Bone marrow (tissue), 2 donors: ENCODE data around the gene RPS19BP1.

Experiments
- DNase-seq, 2 donors: peaks; one replicate each; lab custom pipeline; 2025; lab: John Stamatoyannopoulos, UW

Gene RPS19BP1

DNA sequence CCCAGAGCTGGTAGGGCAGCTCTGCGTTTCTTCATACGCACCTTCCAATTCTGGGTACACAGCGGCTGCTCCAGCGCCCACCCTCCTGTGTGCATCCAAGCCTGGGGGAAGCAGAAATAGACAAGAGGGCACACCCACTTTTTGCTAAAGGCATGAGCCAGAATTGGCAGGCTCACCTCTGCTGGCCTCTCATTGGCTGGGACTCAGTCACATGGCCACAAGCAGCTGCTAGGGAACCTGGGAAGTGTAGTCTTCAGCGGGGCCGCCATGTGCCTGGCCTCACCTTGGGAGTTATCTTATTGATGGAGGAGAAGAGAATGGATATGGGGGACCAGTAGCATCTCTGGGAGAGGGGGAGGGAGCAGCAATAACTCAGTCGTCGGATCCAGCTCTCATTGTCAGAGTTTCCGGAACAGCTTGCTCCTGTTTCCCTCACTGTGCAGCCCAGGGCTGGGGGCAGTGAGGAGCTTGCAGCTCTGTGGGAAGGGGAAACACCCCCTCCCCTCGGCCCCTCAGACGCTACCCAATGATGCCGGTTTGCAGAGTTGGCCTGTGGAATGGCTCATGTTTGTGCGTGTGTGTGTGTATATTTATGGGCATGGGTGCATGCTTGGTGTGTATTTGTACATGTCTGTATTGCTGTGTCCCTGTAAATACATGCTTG lies 42.3 kb downstream of the RPS19BP1 start:
- DNase-seq, result peak in 1 of 2 donors; percentile 13

DNA sequence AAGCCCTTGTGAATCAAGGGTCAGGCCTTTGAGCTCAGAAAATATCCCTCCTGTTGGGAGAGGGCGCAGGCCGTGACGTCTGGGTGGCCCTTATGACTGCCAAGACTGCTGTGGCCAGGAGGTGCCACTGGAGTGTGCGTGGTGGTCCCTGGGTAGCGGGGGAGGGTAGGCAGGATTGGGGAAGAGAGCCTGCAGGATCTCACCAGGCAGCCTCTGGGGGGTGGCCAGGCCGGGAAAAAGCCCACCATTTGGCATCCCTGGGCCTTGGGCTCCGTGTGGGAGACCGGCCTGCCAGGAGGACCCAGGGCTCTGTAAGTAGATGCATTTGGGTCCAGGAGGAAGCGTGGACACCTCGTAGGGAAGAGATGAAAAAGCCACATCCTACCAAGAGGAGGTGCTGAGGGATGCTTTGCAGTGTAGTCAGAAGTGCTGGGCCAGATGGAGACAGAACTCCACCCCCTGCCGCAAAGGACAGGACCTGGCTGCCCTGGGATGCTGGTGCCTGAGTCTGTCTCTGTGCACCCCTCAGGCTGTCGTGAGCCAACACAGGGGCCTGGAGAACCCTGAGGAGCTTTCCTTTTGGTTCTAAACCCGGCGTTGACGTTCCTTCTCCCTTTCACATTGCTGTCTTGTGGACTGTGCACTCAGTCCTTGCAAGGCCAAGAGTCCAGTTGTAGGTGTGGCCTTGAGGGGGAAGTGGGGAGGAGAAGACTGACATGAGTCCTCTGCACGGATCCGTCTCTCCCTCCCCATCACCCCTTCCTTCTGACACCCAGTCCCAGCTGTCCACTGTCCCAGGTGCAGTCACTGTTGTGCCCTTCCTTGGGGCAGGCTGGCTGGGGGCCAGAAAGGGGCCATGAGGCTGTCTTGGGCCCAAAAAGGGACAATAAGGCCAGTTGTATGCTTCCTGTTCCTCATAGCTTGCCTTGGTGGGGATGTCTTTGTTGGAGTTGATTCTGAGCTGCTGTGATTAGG lies 43.2 kb downstream of the RPS19BP1 start:
- no peak for DNase-seq

DNA sequence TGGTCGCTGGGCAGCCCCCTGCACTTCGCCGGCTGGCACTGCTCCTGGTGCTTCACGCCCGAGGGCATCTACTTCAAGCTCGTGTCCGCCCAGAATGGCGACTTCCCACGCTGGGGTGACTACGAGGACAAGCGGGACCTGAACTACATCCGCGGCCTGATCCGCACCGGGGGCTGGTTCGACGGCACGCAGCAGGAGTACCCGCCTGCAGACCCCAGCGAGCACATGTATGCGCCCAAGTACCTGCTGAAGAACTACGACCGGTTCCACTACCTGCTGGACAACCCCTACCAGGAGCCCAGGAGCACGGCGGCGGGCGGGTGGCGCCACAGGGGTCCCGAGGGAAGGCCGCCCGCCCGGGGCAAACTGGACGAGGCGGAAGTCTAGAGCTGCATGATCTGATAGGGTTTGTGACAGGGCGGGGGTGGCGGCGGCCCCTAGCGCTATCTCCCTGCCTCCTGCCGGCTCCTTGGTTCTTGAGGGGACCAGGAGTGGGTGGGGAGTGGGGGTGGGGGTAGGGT lies 43.9 kb downstream of the RPS19BP1 start:
- DNase-seq, result no peak

DNA sequence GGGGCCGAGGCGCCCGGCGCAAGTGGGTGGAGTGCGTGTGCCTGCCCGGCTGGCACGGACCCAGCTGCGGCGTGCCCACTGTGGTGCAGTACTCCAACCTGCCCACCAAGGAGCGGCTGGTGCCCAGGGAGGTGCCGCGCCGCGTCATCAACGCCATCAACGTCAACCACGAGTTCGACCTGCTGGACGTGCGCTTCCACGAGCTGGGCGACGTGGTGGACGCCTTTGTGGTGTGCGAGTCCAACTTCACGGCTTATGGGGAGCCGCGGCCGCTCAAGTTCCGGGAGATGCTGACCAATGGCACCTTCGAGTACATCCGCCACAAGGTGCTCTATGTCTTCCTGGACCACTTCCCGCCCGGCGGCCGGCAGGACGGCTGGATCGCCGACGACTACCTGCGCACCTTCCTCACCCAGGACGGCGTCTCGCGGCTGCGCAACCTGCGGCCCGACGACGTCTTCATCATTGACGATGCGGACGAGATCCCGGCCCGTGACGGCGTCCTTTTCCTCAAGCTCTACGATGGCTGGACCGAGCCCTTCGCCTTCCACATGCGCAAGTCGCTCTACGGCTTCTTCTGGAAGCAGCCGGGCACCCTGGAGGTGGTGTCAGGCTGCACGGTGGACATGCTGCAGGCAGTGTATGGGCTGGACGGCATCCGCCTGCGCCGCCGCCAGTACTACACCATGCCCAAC lies 44.6 kb downstream of the RPS19BP1 start:
- DNase-seq, result no peak

DNA sequence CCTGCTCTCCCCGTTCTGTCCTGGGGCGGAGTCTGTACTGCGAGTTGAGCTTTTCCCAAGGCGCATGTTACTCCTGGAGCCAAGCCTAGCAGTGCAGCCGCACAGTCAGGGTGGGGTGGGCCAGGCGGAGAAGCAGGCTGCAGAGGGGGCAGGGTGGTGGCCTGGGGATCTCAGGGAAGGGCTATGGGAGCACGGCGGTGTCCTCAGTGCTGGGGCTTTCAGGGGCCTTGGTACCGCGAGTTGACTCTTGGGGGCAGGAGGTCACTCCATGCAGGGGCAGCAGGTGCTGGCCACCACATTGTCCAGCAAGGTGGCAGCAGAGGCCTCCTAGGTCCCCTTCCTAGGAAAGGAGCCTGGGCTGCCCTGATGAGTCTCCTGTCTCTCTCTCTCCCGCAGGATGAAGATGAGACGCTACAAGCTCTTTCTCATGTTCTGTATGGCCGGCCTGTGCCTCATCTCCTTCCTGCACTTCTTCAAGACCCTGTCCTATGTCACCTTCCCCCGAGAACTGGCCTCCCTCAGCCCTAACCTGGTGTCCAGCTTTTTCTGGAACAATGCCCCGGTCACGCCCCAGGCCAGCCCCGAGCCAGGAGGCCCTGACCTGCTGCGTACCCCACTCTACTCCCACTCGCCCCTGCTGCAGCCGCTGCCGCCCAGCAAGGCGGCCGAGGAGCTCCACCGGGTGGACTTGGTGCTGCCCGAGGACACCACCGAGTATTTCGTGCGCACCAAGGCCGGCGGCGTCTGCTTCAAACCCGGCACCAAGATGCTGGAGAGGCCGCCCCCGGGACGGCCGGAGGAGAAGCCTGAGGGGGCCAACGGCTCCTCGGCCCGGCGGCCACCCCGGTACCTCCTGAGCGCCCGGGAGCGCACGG lies 45.4 kb downstream of the RPS19BP1 start:
- DNase-seq, result no peak

DNA sequence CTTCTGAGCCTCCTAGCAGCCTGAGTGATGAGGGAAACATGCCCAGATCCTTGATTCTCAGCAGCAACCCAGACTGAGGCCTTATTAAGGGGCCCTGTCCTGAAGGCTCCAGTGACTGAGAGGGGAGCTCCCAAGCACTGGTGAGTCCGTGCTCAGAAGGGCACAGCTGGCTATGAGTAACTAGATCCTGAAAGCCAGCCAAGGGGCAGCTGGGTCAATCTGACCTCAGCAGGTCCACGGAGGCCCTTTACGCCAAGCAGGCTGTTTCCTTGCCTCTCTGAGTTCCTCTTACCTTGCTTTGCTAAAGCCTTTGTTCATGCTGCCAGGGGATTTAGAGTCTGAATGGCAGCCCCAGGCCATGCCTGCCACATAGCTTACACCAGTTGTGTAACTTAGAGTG lies 49.8 kb downstream of the RPS19BP1 start:
- DNase-seq, result no peak

DNA sequence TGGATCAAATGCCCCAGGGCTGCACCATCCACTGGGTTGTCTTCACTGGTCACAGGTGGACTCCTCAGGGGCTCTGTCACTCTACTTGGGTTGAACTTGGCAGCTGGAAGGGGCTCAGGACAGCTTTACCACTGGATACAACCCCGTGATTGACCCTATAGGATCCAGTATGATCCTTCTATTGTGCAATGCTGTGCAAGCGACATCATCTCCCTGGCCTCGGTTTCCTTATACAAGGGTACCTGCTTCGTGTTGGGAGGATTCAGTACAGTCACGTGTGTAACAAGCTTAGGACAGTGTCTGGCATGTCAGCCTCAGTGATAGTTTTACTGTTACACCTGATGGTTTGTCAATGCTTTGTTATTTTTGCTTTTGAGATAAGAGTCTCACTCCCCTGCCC lies 51.0 kb downstream of the RPS19BP1 start:
- no peak for DNase-seq

DNA sequence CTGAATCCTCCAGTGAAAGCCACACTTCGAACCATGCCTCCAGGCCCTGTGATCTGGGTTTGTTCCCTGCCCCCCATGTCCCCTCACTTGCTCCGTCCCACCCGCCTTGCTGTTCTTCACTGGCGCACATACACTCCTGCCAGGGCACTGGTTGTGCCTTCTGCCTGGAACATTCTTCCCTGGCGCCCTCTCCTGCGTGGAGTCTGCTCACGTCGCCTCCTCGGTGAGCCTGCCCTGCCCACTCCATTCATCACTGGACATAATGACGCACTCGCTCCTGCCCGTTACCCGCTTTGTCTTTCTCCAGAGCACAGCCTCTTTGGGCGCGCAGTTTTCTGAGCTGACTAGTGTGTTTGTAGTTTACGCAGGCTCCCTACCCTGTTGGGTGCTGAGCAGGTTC lies 51.5 kb downstream of the RPS19BP1 start:
- no peak for DNase-seq

DNA sequence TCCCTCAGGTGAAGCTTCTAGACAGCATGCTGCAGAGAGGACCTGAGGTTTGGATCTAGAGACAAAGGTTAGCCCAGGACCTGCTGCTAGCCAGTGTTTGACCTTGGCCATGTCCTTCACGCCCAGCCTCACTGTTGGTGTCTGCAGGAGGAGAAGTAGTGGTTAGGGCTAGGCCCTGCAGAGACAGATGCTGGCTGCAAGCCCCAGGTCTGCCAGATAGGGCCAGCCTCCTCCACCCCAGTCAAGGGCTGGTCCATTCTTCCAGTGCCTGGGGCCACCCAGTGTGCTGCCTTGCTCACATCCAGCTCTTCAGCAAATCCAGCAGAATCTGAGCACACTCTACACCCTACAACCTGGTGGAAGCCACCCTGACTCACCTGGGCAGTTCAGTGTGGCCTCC lies 52.0 kb downstream of the RPS19BP1 start:
- no peak for DNase-seq

DNA sequence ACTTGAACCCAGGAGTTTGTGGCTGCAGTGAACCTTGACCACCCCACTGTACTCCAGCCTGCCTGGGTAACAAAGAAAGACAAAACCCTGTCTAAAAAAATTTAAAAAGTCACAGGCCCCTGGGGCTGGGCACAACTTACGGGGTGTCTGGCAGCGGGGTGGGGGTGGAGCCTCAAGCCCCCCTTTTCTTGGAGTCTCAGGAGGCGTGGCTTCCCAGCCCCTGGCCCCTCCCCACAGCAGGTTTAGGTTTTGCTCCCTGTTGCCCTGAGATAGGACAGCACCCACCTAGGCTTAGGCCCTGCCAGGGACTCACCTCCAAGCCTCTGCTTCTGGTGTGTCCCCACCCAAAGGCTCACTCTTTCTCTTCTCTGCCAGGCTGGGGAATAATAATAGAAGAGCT lies 53.3 kb downstream of the RPS19BP1 start:
- no peak for DNase-seq
